Measurements from ENCODE around the gene ARID1A.

The ARID1A gene

GRCh38 chr1:26745191-26745590, 49.4 kb downstream of the ARID1A start:
- no peak for DNase-seq (ENCODE audit: insufficient read length, low spot score)
- TF ChIP-seq POLR2A (IDR thresholded peaks at IDR 0.05; ENCODE audit: low read depth, low read length), result no peak
- no peak for FAIRE-seq

GRCh38 chr1:26747048-26747447, 51.2 kb downstream of the ARID1A start:
- DNase-seq (ENCODE audit: insufficient read length, low spot score), result no peak
- no peak for TF ChIP-seq POLR2A (IDR thresholded peaks at IDR 0.05; ENCODE audit: low read depth, low read length)
- FAIRE-seq, result no peak

GRCh38 chr1:26748351-26748750, 52.5 kb downstream of the ARID1A start:
- FAIRE-seq (no peak), DNase-seq (ENCODE audit: insufficient read length, low spot score) (no peak)
- TF ChIP-seq POLR2A (IDR thresholded peaks at IDR 0.05; ENCODE audit: low read depth, low read length), result no peak

- TF ChIP-seq POLR2A (IDR thresholded peaks at IDR 0.05; ENCODE audit: low read depth, low read length), result no peak
- DNase-seq (ENCODE audit: insufficient read length, low spot score), result no peak
- FAIRE-seq, result no peak
These were observed 53.6 kb downstream of the ARID1A start for GRCh38 chr1:26749458-26749857.

- no peak for DNase-seq (ENCODE audit: insufficient read length, low spot score)
These were observed 54.6 kb downstream of the ARID1A start for GRCh38 chr1:26750428-26750827.

GRCh38 chr1:26752519-26752918, 56.7 kb downstream of the ARID1A start:
- FAIRE-seq (no peak), DNase-seq (ENCODE audit: insufficient read length, low spot score) (no peak)
- no peak for TF ChIP-seq POLR2A (IDR thresholded peaks at IDR 0.05; ENCODE audit: low read depth, low read length)

More at GRCh38 chr1:26750428-26750827, 54.6 kb downstream of the ARID1A start:
- no peak for FAIRE-seq
- no peak for TF ChIP-seq POLR2A (IDR thresholded peaks at IDR 0.05; ENCODE audit: low read depth, low read length)

- no peak for TF ChIP-seq POLR2A (IDR thresholded peaks at IDR 0.05; ENCODE audit: low read depth, low read length)
- FAIRE-seq (no peak), DNase-seq (ENCODE audit: insufficient read length, low spot score) (no peak)
These were observed 58.5 kb downstream of the ARID1A start for GRCh38 chr1:26754086-26754874.

GRCh38 chr1:26758358-26758757, 62.5 kb downstream of the ARID1A start:
- FAIRE-seq (no peak), DNase-seq (ENCODE audit: insufficient read length, low spot score) (no peak)
- TF ChIP-seq POLR2A (IDR thresholded peaks at IDR 0.05; ENCODE audit: low read depth, low read length), result no peak

GRCh38 chr1:26759531-26759930, 63.7 kb downstream of the ARID1A start:
- FAIRE-seq, result no peak
- TF ChIP-seq POLR2A (IDR thresholded peaks at IDR 0.05; ENCODE audit: low read depth, low read length), result no peak
- no peak for DNase-seq (ENCODE audit: insufficient read length, low spot score)

GRCh38 chr1:26761217-26761616, 65.4 kb downstream of the ARID1A start:
- no peak for FAIRE-seq

GRCh38 chr1:26767714-26768113, 71.9 kb downstream of the ARID1A start:
- no peak for FAIRE-seq
- no peak for TF ChIP-seq POLR2A (IDR thresholded peaks at IDR 0.05; ENCODE audit: low read depth, low read length)

More at GRCh38 chr1:26761217-26761616, 65.4 kb downstream of the ARID1A start:
- TF ChIP-seq POLR2A (IDR thresholded peaks at IDR 0.05; ENCODE audit: low read depth, low read length), result no peak
- no peak for DNase-seq (ENCODE audit: insufficient read length, low spot score)

GRCh38 chr1:26768755-26769154, 72.9 kb downstream of the ARID1A start:
- no peak for DNase-seq (ENCODE audit: insufficient read length, low spot score)
- FAIRE-seq, result no peak
- TF ChIP-seq POLR2A (IDR thresholded peaks at IDR 0.05; ENCODE audit: low read depth, low read length), result no peak

More at GRCh38 chr1:26767714-26768113, 71.9 kb downstream of the ARID1A start:
- DNase-seq (ENCODE audit: insufficient read length, low spot score), result no peak

- no peak for DNase-seq (ENCODE audit: insufficient read length, low spot score)
- no peak for TF ChIP-seq POLR2A (IDR thresholded peaks at IDR 0.05; ENCODE audit: low read depth, low read length)
- no peak for FAIRE-seq
These were observed 75.4 kb downstream of the ARID1A start for GRCh38 chr1:26771285-26771642.

- TF ChIP-seq POLR2A (IDR thresholded peaks at IDR 0.05; ENCODE audit: low read depth, low read length), result no peak
- FAIRE-seq, result peak; percentile 85
- peak; percentile 63 for DNase-seq (ENCODE audit: insufficient read length, low spot score)
These were observed 76.0 kb downstream of the ARID1A start for GRCh38 chr1:26771643-26772321.

- DNase-seq (ENCODE audit: insufficient read length, low spot score), result no peak
- peak; percentile 75 for FAIRE-seq
- TF ChIP-seq POLR2A (IDR thresholded peaks at IDR 0.05; ENCODE audit: low read depth, low read length), result no peak
These were observed 76.9 kb downstream of the ARID1A start for GRCh38 chr1:26772687-26773086.

Data from H54 (cell line).